MCF 10A (cell line): ENCODE data around the gene KCNG1. TPM values are rescaled to one million over a fixed set of nuclear protein-coding genes. Genes with fewer than 3 reads are reported as not detected.
A peak's percentile ranks its signal among the peaks of the same experiment; 100 is the strongest.

Experiments used
- BruUV-seq: library from RNA; stranded (reverse); fragments of 400-500 nt; replicated peaks from 2 replicates; lab custom pipeline; 2021; lab: Mats Ljungman, UMichigan
- CTCF ChIA-PET: fragments of 300-600 bp; sonication (Branson Sonifier 250); formaldehyde crosslinking; extraction: SDS; loops from one replicate; lab custom pipeline; 2021; ENCODE audit warnings: antibody characterized with exemption, inconsistent platforms; lab: Yijun Ruan, JAX
- POLR2A ChIA-PET: fragments of 300-600, 350-650 bp; sonication (Branson Sonifier 250); formaldehyde crosslinking; extraction: SDS; loops from one replicate; lab custom pipeline; 2020; ENCODE audit warnings: antibody characterized with exemption, inconsistent platforms; lab: Yijun Ruan, JAX
- DNase-seq: peaks from one replicate; pipeline ENCODE4 v3.0.0-alpha.2; 2018; ENCODE audit not compliant: unreplicated experiment
- H3K27ac Mint-ChIP-seq: one replicate; pipeline ENCODE4 v1.8.0; 2022; ENCODE audit warnings: mild to moderate bottlenecking, low read depth, mixed read lengths; ENCODE audit not compliant: unreplicated experiment
- H3K27me3 Mint-ChIP-seq: one replicate; pipeline ENCODE4 v1.8.0; 2022; ENCODE audit warnings: mixed read lengths; ENCODE audit not compliant: insufficient read depth, unreplicated experiment
- H3K36me3 Mint-ChIP-seq: one replicate; pipeline ENCODE4 v1.8.0; 2022; ENCODE audit warnings: mild to moderate bottlenecking, moderate library complexity, mixed read lengths; ENCODE audit not compliant: insufficient read depth, unreplicated experiment
- H3K4me1 Mint-ChIP-seq: one replicate; pipeline ENCODE4 v1.8.0; 2022; ENCODE audit warnings: mixed read lengths; ENCODE audit not compliant: insufficient read depth, unreplicated experiment
- H3K4me3 Mint-ChIP-seq: one replicate; pipeline ENCODE4 v1.8.0; 2022; ENCODE audit warnings: mild to moderate bottlenecking, moderate library complexity, mixed read lengths; ENCODE audit not compliant: unreplicated experiment
- H3K9me3 Mint-ChIP-seq: one replicate; pipeline ENCODE4 v1.8.0; 2022; ENCODE audit warnings: mixed read lengths; ENCODE audit not compliant: unreplicated experiment
- CTCF ChIP-seq: fragments of 200-600 bp; IDR thresholded peaks from one replicate; pipeline ENCODE4 v1.8.0; 2022; ENCODE audit warnings: antibody characterized with exemption, mild to moderate bottlenecking; ENCODE audit not compliant: unreplicated experiment
- intact Hi-C: fragments of 100-400 bp; cut with micrococcal nuclease; formaldehyde crosslinking; loops from 2 replicates; pipeline ENCODE4 v1.14.1; 2022
- total RNA-seq: library from RNA; stranded (reverse); gene quantifications from 2 replicates; pipeline ENCODE4 v1.2.3, GENCODE V29; 2022

KCNG1 gene
- total RNA-seq, 1 experiment from 2014 or later: 24.8 TPM

GRCh38 chr20:51036827-51037531 is 14.1 kb upstream of the KCNG1 start:
- peaks cover 23% of the 10 kb centered on the region for H3K4me1 Mint-ChIP-seq
- peak overlapping the region; percentile 10 for H3K27ac Mint-ChIP-seq
- H3K27me3 Mint-ChIP-seq: no peaks in the 10 kb centered on the region
- DNase-seq: peak; percentile 52
- ChIA-PET POLR2A (interaction anchor here (0.6 to 1.2 kb wide), 5 partner anchors 14 to 264 kb away, joined by 3 to 4 read pairs (median 3); partner anchors contain the start of gene KCNG1), CTCF (interaction anchor here (0.6 to 2.0 kb wide), 8 partner anchors 22 to 557 kb away, joined by 3 to 11 read pairs (median 4); no protein-coding TSS in a partner anchor)
- no peak for TF ChIP-seq CTCF
- no peaks in the 10 kb centered on the region for H3K9me3 Mint-ChIP-seq
- H3K36me3 Mint-ChIP-seq: no peaks in the 10 kb centered on the region
- BruUV-seq: no TSS peak
- intact Hi-C loops: no loop called here
- H3K4me3 Mint-ChIP-seq: no peak overlapping the region

DNA sequence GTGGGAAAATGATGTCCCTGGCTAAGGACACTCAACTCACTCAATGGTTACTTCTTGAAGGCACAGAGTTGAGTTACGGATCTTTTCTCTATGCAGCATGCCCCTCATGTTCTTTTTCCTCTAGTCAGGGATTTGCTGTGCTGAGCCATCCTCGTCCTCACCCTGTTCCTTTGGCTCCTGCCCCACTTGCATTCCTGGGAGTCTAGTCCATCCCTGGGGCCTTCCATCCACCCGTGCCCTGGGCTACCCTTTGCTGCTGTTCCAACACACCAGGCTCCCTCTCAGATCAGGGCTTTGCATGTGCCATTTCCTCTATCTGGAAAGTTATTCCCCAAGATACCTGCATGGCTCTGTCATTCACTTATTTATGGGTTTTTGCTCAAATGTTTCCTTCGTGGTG is 13.3 kb upstream of the KCNG1 start:
- intact Hi-C loops: no loop called here
- POLR2A ChIA-PET: interaction anchor here (0.8 to 1.2 kb wide), 3 partner anchors 13 to 214 kb away, joined by 3 to 4 read pairs (median 4); partner anchors contain the start of gene KCNG1
- no peak overlapping the region for H3K4me3 Mint-ChIP-seq
- CTCF ChIA-PET: interaction anchor here (0.8 to 1.6 kb wide), 2 partner anchors 21 to 290 kb away, joined by 3 to 4 read pairs; no protein-coding TSS in a partner anchor
- H3K27me3 Mint-ChIP-seq: no peaks in the 10 kb centered on the region
- H3K9me3 Mint-ChIP-seq: no peaks in the 10 kb centered on the region
- H3K4me1 Mint-ChIP-seq: peaks cover 23% of the 10 kb centered on the region
- TF ChIP-seq CTCF: no peak
- H3K36me3 Mint-ChIP-seq: no peaks in the 10 kb centered on the region
- BruUV-seq: no TSS peak
- no peak for DNase-seq
- peak overlapping the region; percentile 10 for H3K27ac Mint-ChIP-seq

- Mint-ChIP-seq H3K36me3 (no peaks in the 10 kb centered on the region), H3K9me3 (no peaks in the 10 kb centered on the region), H3K27me3 (peaks cover under 1% of the 10 kb centered on the region), H3K4me1 (peaks cover 23% of the 10 kb centered on the region), H3K27ac (no peak overlapping the region), H3K4me3 (no peak overlapping the region)
- intact Hi-C loops: no loop called here
- CTCF ChIA-PET: interaction anchor here (0.6 to 2.0 kb wide), 13 partner anchors 8 to 932 kb away, joined by 3 to 13 read pairs (median 3); no protein-coding TSS in a partner anchor
- no peak for TF ChIP-seq CTCF
- no peak for DNase-seq
- POLR2A ChIA-PET: interaction anchor here (0.8 kb wide), 1 partner anchor 78 kb away, joined by 3 read pairs; no protein-coding TSS in a partner anchor
- BruUV-seq: no TSS peak
These were observed 12.2 kb upstream of the KCNG1 start for GRCh38 chr20:51034988-51035656.

DNA sequence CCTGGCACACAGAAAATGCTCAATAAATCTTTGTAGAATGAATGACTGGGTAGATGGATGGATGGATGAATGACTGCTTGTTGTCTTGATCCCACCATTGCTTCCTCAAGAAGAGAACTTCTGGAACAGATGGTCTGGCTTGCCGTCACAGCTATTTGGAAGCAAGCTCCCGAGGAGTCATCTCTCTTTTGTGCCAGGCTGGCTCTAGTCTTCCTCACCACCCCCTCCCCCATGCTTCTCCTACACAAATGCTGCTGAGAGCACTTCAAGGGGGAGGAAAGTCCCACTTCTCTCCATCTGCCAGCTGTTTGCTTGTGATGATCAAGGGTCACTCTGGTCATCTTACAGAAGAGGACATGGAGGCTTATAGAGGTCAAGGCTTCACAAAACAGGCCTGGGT is 11.6 kb upstream of the KCNG1 start:
- ChIA-PET CTCF (interaction anchor here (0.6 to 2.0 kb wide), 7 partner anchors 8 to 272 kb away, joined by 3 to 13 read pairs (median 3); no protein-coding TSS in a partner anchor), POLR2A (interaction anchor here (0.7 to 1.2 kb wide), 2 partner anchors 94 to 138 kb away, joined by 3 read pairs; no protein-coding TSS in a partner anchor)
- Mint-ChIP-seq H3K36me3 (no peaks in the 10 kb centered on the region), H3K9me3 (no peaks in the 10 kb centered on the region), H3K27me3 (peaks cover 7% of the 10 kb centered on the region), H3K4me1 (peaks cover 23% of the 10 kb centered on the region), H3K27ac (peak overlapping the region; percentile 69), H3K4me3 (no peak overlapping the region)
- intact Hi-C loops: no loop called here
- DNase-seq: no peak
- no TSS peak for BruUV-seq
- TF ChIP-seq CTCF: no peak
